Measurements from ENCODE around the gene ACER1. TPM values are rescaled to one million over a fixed set of nuclear protein-coding genes. Genes with fewer than 3 reads are reported as not detected.
A peak's percentile ranks its signal among the peaks of the same experiment; 100 is the strongest.

The ACER1 gene
- total RNA-seq, 2 donors from 2014 or later, result 0.24 TPM; not detected in 1

DNA sequence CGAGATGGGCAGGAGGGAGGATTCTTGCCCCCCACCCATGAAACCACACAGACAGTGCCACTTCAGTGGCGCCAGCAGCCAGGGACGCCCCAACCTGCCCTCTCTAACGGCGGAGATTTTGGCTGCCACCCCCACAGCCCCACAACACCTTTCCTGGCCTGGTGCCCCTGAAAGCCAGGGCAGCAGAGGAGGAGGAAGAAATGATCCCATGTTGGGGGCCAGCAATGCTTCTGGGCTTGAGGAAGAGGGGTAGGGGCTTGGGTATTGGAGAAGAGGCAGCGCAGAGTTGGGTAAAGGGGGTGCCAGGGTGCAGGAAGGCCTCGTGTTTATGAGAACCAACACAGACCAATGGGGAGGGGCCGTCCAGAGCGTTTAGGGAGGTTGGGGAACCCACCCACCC lies 55.4 kb downstream of the ACER1 start:
- no peak for DNase-seq (ENCODE audit: low spot score)
- TF ChIP-seq CTCF (IDR thresholded peaks at IDR 0.05), result no peak
- no peaks in the 10 kb centered on the region for H3K9me3 ChIP-seq
- H3K36me3 ChIP-seq, result no peaks in the 10 kb centered on the region
- H3K4me1 ChIP-seq, result peaks cover 0 to 66% of the 10 kb centered on the region in 2 donors
- H3K4me3 ChIP-seq, result no peak overlapping the region
- no peaks in the 10 kb centered on the region for H3K27me3 ChIP-seq
- H3K27ac ChIP-seq, result peak overlapping the region in 1 of 2 donors; percentile 78

DNA sequence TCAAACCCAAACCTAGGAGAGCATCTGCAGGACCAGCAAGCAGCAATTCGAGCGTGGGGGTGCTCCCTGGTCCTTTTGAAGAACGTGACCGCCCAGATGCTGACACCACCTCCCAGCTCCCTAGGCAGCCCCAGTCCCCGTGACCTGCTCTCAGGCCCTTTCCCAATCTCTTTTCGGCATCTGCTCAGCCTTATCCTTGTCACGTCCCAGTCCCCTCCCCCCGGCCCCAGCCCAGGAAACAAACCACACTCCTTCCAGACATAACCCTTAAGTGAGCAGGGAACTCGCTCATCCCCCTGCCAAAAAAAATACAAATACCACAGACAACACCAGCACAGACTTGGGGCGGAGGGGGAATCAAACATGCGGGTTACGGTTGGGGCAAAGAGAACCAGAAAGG lies 57.0 kb downstream of the ACER1 start:
- Histone ChIP-seq H3K9me3 (no peaks in the 10 kb centered on the region), H3K27ac (peak overlapping the region; percentile 57 to 88), H3K4me3 (no peak overlapping the region), H3K36me3 (no peaks in the 10 kb centered on the region), H3K27me3 (no peaks in the 10 kb centered on the region), H3K4me1 (peaks cover 0 to 82% of the 10 kb centered on the region in 2 donors)
- no peak for TF ChIP-seq CTCF (IDR thresholded peaks at IDR 0.05)
- DNase-seq (ENCODE audit: low spot score), result peak; percentile 87

DNA sequence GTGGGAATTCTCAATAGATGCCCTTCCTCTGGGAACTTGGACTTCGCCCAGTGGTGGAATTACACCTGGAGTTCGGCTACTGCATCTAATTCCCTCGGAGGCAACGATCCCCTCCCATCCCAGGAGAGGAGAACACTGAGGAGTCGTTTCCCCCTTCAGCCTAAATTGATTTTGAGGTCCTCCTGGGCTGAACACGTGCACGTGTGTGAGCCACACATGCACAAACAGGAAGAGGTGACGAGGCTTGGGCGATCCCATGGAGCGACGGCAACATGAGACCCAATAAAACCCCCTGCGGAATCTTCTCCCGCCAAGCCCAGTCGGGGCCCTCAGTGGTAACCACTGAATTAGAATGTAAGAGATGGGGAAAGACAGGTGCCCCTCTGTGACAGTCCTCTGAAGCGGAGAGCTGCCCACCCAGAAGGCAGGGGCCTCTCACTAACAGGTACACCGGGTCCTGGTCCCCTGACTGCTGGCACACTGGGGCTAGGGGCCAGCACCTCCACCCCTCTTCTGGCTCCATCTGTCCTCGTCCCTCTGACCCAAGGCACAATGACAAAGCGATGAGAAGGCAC lies 58.2 kb downstream of the ACER1 start:
- no peak overlapping the region for H3K4me3 ChIP-seq
- no peaks in the 10 kb centered on the region for H3K27me3 ChIP-seq
- H3K9me3 ChIP-seq, result no peaks in the 10 kb centered on the region
- peak overlapping the region; percentile 88 to 94 for H3K27ac ChIP-seq
- peaks cover 0 to 92% of the 10 kb centered on the region in 2 donors for H3K4me1 ChIP-seq
- TF ChIP-seq CTCF (IDR thresholded peaks at IDR 0.05), result no peak
- DNase-seq (ENCODE audit: low spot score), result no peak
- H3K36me3 ChIP-seq, result peaks cover 2% of the 10 kb centered on the region

DNA sequence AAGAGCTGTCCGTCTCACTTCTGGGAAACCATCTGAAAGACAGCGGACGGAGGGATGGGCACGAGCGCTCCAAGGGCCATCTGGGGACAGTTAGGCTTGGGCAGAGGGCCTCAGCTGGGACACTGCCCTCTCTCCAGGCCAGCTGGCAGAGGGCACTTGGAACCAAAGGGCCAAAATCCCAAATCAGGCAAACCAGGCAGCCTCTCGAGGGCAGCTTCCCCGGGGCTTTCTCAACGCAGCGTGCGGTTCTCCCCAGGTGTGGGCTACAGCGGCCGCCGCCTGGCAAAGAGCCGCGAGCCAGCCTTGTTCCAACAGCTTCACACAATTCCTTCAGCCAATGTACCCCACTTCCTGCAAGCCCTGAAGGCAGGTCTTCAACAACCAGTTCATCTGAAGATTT lies 58.7 kb downstream of the ACER1 start:
- peak overlapping the region in 1 of 2 donors; percentile 24 for H3K4me3 ChIP-seq

GRCh38 chr19:6273701-6274601 lies 59.5 kb downstream of the ACER1 start:
- peak; percentile 97 for DNase-seq (ENCODE audit: low spot score)
- peak overlapping the region; percentile 88 to 94 for H3K27ac ChIP-seq
- no peaks in the 10 kb centered on the region for H3K9me3 ChIP-seq
- peaks cover 0 to 100% of the 10 kb centered on the region in 2 donors for H3K4me1 ChIP-seq
- TF ChIP-seq CTCF (IDR thresholded peaks at IDR 0.05), result no peak
- peak overlapping the region; percentile 1 to 24 for H3K4me3 ChIP-seq
- H3K27me3 ChIP-seq, result no peaks in the 10 kb centered on the region
- peaks cover 15% of the 10 kb centered on the region for H3K36me3 ChIP-seq

More for the DNA sequence above, 58.7 kb downstream of the ACER1 start:
- TF ChIP-seq CTCF (IDR thresholded peaks at IDR 0.05), result no peak
- Histone ChIP-seq H3K27ac (peak overlapping the region; percentile 88 to 94), H3K36me3 (peaks cover 7% of the 10 kb centered on the region), H3K9me3 (no peaks in the 10 kb centered on the region), H3K4me1 (peaks cover 0 to 95% of the 10 kb centered on the region in 2 donors), H3K27me3 (no peaks in the 10 kb centered on the region)
- no peak for DNase-seq (ENCODE audit: low spot score)

Data from right atrium auricular region (tissue), 2 donors.